Esophagus squamous epithelium (tissue), 4 donors: ENCODE measurements around the gene RTN4RL2.

ENCODE experiments used
- CTCF ChIP-seq, 6 experiments: fragments of 450-650 bp in 4 of 6; fragments of 200-600 bp in 2 of 6; sonication (generic) in 2 of 6; IDR thresholded peaks; one replicate each; pipeline ENCODE4 v1.5.1; 2016 to 2019; ENCODE audit warnings: antibody characterized with exemption in 6 of 6, mild to moderate bottlenecking in 4 of 6, moderate library complexity in 4 of 6
- POLR2A ChIP-seq, 4 donors: fragments of 450-650 bp; IDR thresholded peaks; one replicate each; pipeline ENCODE4 v1.6.1; 2017; ENCODE audit warnings: antibody characterized with exemption in 4 of 4, mild to moderate bottlenecking in 4 of 4, moderate library complexity in 3 of 4

- TF ChIP-seq POLR2A (IDR thresholded peaks at IDR 0.05) (no peak), CTCF (IDR thresholded peaks at IDR 0.05) (no peak)
These were observed 15.8 kb upstream of the RTN4RL2 start for GRCh38 chr11:57444362-57445121.
